Activated T-helper 1 cell treated with anti-CD3 and anti-CD28 coated beads, Interleukin-2, amount 50 U/mL, for 16 hours (primary cell): ENCODE results near the gene FOXB2.
A peak's percentile ranks its signal among the peaks of the same experiment; 100 is the strongest.
"Not testable (repeated sequence)": the region's sequence is repeated elsewhere in the genome, so short reads cannot be mapped to it uniquely, and the experiment has no call there.

ENCODE experiments used
- DNase-seq, 2 donors: peaks; one replicate each; pipeline ENCODE4 v3.0.0-alpha.2; 2020; ENCODE audit warnings: low read depth in 1 of 2, low spot score in 1 of 2

The FOXB2 gene

DNA sequence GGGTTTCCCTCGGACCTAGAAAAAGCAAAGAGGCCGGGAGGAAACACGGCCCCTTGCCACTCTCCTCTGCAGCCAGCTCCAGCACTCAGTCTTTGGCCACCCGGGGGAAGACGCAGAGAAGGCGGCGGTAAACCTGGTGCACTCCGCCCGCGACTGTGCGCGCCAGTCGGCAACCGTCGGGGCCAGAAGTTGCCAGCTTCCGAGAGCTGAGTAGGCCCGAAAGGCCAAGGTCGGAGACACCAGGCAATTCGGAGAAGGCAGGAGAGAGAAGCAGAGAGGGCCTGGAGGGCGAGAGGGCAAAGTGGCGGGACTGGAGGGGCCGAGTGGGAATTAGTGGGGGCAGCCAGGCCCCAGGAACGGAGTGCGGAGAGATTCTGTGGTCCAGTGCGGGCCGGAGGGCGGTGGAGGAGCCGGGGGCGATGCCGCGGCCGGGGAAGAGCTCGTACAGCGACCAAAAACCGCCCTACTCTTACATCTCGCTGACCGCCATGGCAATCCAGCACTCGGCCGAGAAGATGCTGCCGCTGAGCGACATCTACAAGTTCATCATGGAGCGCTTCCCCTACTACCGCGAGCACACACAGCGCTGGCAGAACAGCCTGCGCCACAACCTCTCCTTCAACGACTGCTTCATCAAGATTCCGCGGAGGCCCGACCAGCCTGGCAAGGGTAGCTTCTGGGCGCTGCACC lies at the start of gene FOXB2:
TSS of gene FOXB2 (plus strand) at position 420 of the 690 bp plus-strand sequence. CDS start at position 420, 0 bp downstream.
- no peak for DNase-seq

DNA sequence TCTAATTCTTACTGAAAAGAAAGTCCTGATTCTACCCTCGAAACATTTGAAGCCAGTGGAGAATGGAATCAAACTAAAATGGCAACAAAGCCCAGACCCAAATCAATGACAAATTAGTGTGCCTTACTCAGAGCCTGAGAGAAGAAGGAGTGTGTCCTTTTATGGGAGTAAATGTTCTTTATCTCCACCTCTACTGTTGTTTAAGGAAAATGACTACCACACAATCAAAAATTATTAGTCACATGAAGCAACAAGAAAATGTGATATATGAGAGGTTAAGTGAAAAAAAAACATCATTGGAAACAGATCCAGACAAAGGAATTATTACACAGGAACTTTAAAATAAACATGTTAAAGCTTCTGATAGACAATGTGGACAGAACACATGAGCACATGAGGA lies 49.7 kb upstream of the FOXB2 start:
- DNase-seq = no peak

DNA sequence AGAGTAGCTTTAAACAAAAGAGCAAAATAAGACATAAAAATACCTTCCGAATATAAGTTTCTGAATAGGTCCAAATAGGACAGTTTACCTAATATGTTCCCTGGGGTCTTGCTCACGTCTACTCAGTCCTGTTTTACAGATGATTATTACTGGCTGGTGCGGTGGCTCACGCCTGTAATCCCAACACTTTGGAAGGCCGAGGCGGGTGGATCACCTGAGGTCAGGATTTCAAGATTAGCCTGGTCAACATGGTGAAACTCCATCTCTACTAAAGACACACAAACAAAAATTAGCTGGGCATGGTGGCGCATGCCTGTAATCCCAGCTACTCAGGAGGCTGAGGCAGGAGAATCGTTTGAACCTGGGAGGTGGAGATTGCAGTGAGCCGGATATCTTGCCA lies 40.6 kb upstream of the FOXB2 start:
- DNase-seq = not testable (repeated sequence)

DNA sequence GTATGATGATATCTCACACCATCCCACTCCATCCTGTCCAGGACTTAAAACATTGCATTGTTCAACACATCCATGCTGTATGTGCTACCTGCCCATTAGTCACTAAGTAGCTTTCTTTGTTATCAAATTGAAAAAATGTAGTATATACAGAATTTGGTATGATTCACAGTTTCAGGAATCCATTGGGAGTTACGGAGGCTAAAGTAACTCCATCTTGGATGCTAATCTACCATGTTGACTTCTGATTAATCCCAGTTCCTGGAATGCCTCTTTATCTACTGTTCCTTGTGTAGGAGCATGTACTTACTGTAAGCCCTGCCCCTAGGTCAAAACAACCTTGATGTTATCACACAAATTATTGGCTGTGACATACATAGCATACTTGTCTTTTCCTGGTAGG lies 38.9 kb upstream of the FOXB2 start:
- DNase-seq = no peak

DNA sequence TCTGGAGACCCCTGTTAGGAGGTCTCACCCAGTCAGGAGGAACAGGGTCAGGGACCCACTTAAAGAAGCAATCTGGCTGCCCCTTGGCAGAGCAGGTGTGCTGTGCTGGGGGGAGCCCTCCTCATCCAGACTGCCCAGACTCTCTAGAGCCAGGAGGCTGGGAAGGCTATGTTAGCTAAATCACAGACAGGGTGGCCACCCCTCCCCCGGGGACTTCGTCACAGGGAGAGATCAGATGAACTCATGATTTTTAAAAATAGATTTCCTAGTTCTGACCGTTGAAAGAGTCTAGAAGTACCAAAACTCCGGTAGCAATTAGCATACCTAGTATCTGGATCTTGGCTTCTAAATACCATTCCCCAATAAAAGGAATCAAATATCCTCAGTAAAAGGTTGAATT lies 35.0 kb upstream of the FOXB2 start:
- no peak for DNase-seq

DNA sequence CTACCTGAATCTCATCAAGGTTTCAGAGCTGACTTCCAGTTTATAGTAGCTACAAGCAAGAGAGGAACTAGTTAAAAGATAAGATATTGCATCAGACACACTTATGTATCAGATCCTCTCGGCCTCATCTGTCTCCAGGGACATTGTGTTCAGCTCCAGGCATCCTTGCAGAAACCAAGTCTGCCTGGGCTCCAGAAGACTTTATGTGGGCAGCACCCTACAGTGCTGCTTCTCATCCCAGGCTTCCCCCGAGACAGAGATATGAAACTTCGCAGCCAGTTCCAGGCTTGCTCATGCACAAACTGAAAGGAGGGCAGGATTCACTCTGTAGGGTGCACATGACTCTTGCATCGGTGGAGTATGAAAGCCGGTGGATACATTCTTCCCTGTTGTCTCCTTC lies 33.9 kb upstream of the FOXB2 start:
- DNase-seq = no peak

DNA sequence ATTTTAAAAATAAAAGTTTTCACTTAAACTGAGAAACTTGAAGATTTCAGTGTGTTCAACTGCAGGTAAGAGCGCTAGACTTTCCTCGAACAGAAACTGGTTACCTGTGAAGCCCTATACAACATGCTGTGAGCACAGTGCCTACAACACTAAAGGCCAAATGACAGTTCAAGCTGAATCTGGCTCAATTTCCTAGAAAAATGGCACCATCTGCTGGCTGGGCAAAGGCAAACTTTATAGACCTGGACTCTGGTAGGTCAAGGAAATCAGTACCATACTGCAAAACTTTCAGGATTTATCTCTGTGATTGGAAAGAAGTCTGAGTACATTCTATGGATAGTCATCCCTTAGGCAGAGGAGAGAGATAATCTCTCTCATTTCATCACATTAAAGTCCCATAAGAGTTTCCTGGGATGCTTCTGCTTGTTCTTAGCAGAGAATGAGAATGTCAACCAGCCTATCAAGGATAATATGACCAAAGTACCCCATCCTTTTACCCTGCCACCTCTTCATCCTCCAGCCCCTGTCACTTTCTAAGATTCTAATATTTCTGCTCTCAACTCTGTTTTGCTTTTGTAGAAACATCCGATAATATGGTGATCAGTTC lies 31.8 kb upstream of the FOXB2 start:
- DNase-seq = no peak

DNA sequence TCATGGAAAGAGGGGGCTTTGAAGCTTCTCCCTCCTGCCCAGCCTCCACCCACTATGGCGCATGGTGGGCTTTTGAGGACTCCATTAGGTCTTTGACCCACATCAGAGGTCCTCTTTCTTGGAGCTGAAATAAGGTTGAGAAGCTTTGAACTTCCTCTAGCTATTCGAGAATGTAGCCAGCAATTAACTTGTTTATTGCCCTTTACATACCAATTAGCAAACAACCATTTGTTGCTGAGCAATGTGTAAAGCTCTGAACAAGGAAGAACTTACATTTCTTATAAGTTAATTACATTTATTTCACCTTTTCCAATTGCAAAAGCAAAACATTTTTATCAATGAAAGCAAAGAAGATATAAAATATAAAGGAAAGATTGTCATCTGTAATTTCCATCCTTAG lies 30.5 kb upstream of the FOXB2 start:
- DNase-seq = no peak

DNA sequence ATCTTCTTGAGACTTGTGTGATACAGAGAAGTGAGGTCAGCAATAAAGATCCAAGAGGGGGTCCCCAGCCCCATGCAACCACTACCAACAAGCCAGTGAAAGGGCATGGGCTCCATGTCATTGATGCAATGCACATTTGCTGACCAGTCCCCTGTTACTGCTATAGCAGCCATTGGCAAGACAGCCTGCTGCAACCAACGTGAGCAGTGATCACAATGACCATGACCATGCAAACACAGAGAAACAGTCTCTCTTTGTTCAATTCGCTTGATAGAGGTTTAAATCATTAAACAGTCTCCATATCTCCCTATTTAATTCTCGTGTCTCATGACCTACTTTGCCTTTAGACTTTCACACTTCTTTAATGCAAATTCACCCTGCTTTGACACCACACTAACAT lies 30.0 kb upstream of the FOXB2 start:
- DNase-seq = no peak

DNA sequence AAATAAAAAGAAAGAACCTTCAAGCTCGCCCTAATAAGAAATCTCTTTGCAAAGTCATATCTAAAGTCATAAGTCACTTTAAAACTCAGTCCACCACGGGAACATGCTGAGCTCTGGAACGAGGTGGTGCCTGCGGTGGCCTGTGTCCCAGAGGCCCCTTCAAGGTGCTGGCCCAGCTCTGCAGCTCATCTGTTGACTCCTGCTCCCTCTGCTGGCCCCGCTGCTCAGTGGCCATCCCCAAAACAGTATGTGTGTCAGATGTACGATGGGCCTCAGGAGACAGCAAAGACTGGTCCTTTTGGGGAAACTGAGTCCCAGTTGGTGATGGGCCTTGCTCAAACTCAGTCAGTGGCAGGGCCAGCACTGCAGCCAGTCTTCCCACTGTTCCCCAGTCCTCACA lies 22.8 kb upstream of the FOXB2 start:
- DNase-seq = no peak

DNA sequence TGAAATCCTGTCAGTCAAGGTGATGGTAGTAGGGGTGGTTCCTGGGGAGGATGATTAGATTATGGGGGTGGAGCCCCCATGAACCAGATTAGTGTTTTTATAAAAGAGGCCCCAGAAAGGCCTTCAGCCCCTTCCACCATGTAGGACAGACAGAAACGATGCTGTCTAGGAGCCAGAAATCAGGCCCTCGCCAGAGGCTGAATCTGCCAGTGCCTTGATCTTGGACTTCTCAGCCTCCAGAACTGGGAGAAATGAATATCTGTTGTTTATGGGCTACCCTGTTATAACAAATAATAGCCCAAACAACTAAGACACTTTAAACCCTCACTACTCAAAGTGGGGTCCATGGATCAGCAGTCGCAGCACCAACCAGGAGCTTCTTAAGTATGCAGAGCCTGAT lies 20.2 kb upstream of the FOXB2 start:
- DNase-seq = no peak

DNA sequence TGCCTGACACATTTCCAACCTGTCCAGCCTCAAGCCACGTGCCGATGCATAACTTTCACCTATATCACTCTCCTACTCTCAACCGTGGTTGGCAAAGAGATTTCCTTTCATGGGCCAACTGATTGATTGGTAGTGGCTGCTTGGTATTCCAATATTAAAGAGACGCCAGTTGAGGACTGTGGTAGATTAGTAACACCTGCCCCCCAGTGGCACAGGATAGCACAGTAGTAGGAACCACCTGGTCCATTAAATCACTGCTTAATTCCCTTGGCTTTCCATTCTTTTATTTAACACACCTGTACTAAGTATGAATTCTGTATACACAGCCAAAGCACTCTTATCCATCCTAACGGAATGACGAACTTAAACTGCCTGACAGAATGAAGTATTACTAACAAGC lies 19.1 kb upstream of the FOXB2 start:
- no peak for DNase-seq

DNA sequence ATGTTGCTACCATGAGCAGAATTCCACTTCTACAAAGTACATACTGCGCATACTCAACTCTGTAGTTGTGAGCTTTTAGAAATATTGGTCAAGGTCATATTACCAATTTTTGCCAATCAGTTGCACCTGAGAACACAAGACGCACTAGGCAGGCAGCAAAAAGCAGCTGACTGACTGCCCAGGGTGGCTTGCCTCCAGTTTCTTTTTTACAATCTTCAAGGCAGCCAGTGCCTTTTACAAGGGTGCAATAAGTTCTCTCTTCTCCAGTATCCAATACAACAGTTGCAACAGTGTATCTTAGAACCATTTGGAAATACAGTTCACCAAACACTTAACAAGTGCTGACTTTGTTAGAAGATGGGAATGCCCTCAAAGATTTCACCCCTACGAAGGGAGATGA lies 16.1 kb upstream of the FOXB2 start:
- DNase-seq = no peak

DNA sequence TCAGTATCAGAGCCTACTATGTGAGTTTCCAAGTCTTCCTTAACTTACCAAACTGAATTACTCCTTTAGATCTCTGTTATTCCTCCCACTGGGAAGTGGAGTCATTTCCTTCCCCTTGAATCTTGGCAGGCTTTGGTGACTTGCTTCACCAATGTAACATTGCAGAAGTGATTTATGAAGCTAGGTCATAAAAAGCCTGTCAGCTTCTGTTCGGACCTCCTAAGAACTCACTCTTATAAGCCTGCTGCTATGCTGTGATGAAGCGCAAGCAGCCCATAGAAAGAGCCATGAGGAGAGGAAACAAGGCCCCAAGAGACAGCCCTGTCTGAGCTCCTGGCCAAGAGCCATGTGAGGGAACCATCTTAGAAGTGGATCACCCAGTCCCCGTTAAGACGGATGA lies 14.2 kb upstream of the FOXB2 start:
- no peak for DNase-seq

DNA sequence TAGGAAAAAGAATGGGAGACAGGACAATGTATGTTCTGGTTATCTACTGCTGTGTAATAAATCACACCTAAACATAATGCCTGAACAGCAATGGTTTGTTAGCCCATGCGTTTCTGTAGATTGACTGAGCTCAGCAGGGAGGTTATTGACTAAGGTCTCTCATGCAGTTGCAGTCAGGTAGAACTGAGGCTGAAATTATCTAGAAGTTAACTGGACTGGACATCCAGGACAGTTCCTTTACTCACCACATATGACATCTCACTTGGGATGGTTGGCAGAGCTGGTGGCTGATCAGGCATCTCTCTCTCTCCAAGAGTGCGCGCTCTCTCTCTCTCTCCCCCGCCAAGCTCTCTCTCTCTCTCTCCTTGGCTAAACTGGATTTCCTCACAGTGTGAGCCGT lies 8.9 kb upstream of the FOXB2 start:
- no peak for DNase-seq

DNA sequence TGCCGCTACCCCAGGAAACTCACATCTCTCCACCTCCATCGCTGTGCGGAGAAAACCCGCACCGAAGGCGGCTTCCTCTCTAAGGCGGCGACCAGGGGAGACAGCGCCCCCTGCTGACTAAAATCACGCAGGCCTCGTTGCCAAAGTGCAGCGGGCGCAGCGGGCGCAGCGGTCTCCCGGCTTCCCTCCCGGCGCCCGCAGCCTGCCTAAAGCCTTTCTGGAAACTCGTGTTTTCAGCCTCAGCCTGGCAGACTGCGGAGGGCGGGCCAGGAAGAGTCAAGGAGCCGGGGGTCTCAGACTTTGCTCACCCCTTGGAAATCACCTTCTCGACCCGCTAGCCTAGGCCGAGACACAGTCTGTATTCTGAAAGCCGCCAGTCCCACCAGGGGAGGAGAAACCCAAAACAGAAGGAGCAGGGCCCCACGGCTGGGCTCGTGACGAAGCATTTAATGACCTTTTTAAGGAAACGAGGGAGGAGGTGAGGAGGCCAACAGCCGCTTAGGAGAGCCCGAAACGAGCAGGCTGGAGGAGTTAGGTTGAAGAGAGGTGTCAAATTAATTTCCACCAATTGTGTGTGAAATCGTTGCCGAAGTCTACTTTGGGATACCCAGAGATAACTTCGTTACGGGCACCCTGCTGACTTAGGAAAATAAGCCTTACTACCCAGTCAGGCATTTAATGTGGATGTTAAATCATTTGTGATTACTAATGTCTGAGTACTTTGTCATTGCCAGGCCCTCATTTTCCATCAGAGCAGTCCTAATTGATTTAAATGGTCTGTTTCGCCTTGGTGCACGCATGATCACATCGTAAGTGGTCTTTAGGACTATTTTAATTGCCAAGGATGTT lies 7.3 kb upstream of the FOXB2 start:
- peak; percentile 19 to 26 for DNase-seq

DNA sequence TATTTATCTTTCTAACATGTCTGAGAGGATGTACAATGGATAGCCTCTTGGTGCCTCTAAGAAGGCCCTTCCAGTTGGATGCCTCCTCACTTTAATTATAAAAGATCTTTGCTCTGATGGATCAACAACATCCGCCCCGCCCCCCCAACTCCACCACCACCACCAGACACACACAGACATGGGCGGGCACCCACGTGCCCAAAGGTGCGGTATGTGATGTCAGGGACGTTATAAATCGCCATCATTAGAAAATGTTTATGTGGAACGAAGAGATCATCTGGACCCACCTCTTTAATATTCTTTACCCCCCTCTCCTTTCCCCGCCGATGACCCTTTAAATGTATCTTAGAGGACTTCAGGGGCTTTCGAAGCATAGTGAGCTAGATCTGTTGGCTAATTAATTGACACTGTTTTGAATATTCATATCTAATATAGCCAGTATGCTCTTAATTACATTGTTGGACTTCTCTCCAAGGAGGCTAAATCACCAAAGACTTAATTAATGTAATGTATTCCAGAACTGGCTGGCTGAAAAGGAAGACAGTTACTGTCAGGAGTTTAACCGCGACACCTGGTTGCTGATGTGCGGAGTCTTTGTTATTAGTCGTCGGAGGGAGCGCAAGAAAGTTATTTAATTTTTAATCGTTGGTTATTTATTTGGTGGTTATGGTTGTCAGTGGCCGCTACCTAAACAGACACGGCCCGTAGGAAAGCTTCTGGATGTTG lies 6.1 kb upstream of the FOXB2 start:
- DNase-seq = no peak

DNA sequence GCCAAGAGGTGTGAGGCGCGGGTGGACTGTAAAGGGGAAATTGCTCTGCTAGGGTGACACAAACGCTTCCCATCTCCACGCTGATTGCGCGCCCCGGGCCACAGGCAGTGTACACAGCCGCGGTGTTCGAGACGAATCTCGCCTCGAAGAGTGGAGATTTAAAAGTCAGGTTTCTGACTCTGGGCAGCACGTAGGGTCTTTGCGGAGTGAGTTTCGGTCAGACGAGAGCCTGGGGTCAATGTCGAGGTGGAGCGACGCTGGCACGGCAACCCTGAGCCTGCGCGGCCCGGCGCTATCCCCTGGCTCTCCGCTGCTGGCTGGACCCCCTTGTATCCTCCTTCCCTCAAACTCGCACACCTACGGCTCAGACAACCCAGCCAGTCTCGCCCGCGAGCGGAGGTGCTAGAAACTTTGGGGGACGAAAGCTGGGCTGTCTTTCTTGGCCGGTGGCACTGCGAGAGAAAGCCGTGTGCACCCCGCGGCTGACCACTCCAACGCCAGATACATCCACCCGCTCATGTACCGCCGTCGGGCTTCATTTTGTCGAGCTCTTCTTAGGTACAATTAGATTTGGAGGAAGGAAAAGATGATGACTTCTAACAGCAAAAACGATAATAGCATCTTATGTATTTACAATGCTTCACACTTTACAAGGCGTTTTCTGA lies 5.4 kb upstream of the FOXB2 start:
- DNase-seq = no peak

DNA sequence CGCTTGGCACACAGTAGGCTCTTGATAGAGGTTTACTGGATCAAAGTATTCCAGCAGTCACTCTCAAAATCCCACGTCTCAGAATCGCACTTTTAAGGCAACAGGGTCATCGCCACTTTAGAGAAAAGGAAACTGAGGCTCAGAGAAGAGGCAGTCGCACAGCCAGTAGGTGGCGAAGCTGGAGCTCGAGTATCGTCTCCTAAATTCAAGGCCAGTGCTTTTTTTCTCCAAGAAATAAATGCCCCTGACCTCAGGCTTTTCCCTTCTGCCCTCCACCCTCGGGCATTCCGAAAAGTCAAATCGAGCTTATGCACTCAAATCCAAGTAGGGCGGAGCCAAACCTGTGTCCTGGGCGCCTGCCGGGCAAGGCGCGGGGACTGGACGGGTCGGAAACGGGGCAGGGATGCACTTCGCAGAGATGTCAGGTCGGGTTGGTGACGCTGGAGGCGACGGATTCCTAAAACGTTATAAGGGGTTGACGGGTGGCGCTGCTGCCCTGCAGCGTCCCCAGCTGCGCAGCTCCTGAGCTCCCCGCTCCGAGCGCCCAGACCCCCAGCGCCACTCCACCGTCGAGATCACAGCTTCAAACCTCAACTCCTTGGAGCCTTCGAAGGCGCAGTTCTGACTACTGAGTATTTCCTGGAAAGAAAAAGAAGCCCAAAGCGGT lies 4.7 kb upstream of the FOXB2 start:
- no peak for DNase-seq

DNA sequence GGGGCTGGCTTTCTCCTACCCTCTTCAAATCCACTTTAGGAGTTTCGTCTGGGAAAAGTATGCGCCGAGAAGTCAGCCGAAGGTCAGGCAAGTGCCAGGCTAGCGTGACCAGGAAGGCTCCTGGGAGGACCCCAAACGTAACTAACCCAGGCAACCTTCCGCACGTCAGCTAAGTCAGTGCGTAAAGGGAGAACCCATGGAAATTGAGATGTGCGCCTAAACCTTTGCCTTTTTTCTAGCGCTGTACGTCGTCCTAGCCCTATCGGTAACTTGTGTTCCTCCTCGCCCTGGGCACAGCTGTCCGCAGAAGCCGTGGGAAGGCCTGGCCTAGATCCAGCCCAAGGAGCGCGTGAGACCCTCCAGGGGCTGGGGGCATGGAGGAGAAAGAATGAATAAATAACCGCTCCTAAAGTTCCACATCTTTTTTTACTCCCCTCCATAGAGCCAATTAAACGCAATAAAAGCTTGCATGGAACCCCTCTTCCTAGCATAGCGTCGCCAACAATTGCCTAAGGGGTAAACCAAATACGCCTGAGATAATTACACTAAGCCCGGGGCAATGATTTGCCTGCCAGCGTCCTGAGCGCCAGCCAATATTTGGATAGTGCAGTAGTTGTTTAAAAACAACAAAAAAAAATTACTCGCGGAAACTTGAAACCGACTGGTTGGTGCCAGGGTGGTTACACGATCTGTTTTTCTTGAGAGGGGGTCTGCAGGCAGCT lies 4.0 kb upstream of the FOXB2 start:
- DNase-seq = no peak
